ENCODE results near the gene KLF11.
A peak's percentile ranks its signal among the peaks of the same experiment; 100 is the strongest.
"Not testable (repeated sequence)": the region's sequence is repeated elsewhere in the genome, so short reads cannot be mapped to it uniquely, and the experiment has no call there.

The KLF11 gene

GRCh38 chr2:10015376-10015989 lies 27.9 kb upstream of the KLF11 start:
- H3K4me3 Mint-ChIP-seq, H3K27ac Mint-ChIP-seq, H3K4me1 Mint-ChIP-seq, H3K36me3 Mint-ChIP-seq, H3K9me3 Mint-ChIP-seq, H3K27me3 Mint-ChIP-seq: not testable (repeated sequence)

GRCh38 chr2:10016001-10016801 lies 27.1 kb upstream of the KLF11 start:
- H3K27ac Mint-ChIP-seq, result no peak overlapping the region
- H3K4me1 Mint-ChIP-seq, result no peaks in the 10 kb centered on the region

GRCh38 chr2:10016802-10017258 lies 26.5 kb upstream of the KLF11 start:
- Mint-ChIP-seq H3K27me3 (peaks cover 3% of the 10 kb centered on the region), H3K4me3 (no peak overlapping the region), H3K4me1 (no peaks in the 10 kb centered on the region), H3K27ac (no peak overlapping the region), H3K36me3 (peaks cover 4% of the 10 kb centered on the region), H3K9me3 (no peaks in the 10 kb centered on the region)

More at GRCh38 chr2:10016001-10016801, 27.1 kb upstream of the KLF11 start:
- Mint-ChIP-seq H3K4me3 (no peak overlapping the region), H3K27me3 (peaks cover 3% of the 10 kb centered on the region), H3K9me3 (no peaks in the 10 kb centered on the region), H3K36me3 (peaks cover 4% of the 10 kb centered on the region)

GRCh38 chr2:10017313-10017941 lies 25.9 kb upstream of the KLF11 start:
- Mint-ChIP-seq H3K4me1 (no peaks in the 10 kb centered on the region), H3K4me3 (no peak overlapping the region)

DNA sequence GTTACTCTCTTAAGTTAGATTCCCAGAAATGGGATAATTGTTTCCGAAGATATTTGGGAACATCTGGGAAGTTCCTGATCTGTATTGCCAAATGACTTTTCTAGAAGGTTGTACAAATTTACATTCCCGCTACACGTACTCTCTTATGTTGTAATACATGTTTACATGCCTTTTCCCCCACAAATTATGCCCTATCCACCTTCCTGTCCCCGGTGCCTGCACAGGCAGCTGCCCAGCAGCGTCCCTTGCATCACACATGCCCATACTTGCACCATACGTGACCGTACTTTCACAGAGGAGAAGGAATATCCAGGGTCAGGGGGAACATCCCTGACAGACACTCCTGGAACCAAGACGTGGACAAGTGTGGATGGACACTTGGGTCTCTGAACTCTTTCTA lies 24.2 kb upstream of the KLF11 start:
- no peak overlapping the region for H3K4me3 Mint-ChIP-seq
- peaks cover 3% of the 10 kb centered on the region for H3K27me3 Mint-ChIP-seq
- H3K36me3 Mint-ChIP-seq, result peaks cover 4% of the 10 kb centered on the region
- no peaks in the 10 kb centered on the region for H3K4me1 Mint-ChIP-seq
- H3K9me3 Mint-ChIP-seq, result no peaks in the 10 kb centered on the region
- no peak overlapping the region for H3K27ac Mint-ChIP-seq

More at GRCh38 chr2:10017313-10017941, 25.9 kb upstream of the KLF11 start:
- Mint-ChIP-seq H3K36me3 (peaks cover 4% of the 10 kb centered on the region), H3K9me3 (no peaks in the 10 kb centered on the region), H3K27ac (no peak overlapping the region), H3K27me3 (peaks cover 3% of the 10 kb centered on the region)

DNA sequence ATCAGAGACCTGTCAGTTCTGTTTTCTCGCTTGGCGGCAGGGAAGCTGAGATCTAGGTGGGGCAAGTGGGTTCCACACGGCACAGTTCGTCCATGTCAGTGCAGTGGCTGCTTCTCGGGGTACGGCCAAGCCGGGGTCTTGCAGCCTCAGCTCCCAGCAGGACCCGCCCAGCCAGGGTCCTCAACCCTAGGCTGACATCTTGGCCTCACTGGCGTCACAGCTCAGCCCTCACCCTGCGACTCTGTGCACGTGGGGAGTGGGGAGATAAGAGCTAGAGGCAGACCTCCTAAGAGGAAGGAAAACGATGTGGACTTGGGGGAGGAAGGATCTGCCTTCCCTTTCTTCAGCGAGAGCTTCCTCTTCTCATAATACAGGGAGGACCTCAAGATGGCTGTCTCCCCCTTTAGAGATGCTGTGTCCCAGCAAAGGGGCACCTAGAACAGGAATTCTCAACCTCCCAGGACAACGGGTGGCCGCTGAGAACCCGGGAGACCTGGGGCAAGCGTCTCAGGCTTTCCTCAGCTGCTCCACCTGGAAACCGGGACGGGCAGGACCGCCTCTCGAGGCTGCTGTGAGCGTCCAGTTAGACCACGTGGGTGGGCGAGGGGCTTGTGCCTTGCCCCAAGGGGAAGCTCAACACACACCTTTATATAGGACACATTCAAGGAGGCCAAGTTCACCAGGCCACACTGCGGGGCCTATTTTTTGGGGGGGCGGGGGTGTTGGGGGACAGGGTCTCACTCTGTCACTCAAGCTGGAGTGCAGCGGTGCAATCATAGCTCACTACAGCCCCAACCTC lies 23.5 kb upstream of the KLF11 start:
- H3K4me1 Mint-ChIP-seq, result no peaks in the 10 kb centered on the region
- no peak overlapping the region for H3K27ac Mint-ChIP-seq
- H3K4me3 Mint-ChIP-seq, result no peak overlapping the region

DNA sequence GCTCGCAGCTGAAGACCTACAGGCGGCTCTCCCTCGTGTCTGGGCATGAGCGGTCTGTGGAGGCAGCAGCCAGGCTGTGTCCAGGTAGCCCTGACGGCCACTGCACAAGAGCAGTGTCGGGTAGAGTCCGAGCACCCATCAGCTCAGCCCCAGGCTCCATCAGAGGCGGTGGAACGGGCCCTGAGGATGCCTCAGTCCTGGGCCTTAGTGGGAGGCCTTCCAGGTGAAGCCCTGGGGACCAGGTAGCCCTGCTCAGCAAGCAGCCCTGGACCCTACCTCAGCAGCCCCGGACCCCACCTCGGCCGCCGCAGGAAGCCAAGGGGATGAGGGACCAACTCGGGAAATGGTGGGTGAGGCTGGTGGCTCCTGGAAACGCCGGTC lies 21.3 kb upstream of the KLF11 start:
- H3K4me3 Mint-ChIP-seq, result no peak overlapping the region

More for the DNA sequence above, 23.5 kb upstream of the KLF11 start:
- Mint-ChIP-seq H3K36me3 (peaks cover 4% of the 10 kb centered on the region), H3K27me3 (peaks cover 3% of the 10 kb centered on the region), H3K9me3 (no peaks in the 10 kb centered on the region)

DNA sequence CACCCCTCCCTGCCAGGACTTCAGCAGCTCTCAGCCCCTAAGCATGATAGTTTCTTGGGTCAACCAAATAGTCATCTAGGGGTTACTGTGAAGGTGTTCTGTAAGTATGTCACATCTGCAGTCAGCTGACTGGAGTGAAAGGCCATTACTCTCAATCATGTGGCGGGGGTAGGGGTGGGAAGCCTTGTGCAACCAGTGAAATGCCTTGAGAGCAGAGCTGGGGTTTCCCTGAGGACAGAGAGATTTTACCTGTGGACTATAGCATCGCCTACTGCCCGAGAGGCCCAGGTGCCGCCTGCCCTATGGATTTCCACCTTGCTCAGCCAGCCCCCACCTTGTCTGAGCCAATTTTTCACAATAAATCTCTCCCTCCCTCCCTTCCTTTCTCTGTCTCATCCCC lies 20.9 kb upstream of the KLF11 start:
- no peak overlapping the region for H3K27ac Mint-ChIP-seq
- no peak overlapping the region for H3K4me3 Mint-ChIP-seq
- peaks cover 1% of the 10 kb centered on the region for H3K36me3 Mint-ChIP-seq
- H3K27me3 Mint-ChIP-seq, result peaks cover 3% of the 10 kb centered on the region
- peaks cover 2% of the 10 kb centered on the region for H3K4me1 Mint-ChIP-seq
- no peaks in the 10 kb centered on the region for H3K9me3 Mint-ChIP-seq

More for the DNA sequence above, 21.3 kb upstream of the KLF11 start:
- Mint-ChIP-seq H3K9me3 (no peaks in the 10 kb centered on the region), H3K27me3 (peaks cover 3% of the 10 kb centered on the region), H3K27ac (no peak overlapping the region), H3K4me1 (no peaks in the 10 kb centered on the region), H3K36me3 (peaks cover 3% of the 10 kb centered on the region)

DNA sequence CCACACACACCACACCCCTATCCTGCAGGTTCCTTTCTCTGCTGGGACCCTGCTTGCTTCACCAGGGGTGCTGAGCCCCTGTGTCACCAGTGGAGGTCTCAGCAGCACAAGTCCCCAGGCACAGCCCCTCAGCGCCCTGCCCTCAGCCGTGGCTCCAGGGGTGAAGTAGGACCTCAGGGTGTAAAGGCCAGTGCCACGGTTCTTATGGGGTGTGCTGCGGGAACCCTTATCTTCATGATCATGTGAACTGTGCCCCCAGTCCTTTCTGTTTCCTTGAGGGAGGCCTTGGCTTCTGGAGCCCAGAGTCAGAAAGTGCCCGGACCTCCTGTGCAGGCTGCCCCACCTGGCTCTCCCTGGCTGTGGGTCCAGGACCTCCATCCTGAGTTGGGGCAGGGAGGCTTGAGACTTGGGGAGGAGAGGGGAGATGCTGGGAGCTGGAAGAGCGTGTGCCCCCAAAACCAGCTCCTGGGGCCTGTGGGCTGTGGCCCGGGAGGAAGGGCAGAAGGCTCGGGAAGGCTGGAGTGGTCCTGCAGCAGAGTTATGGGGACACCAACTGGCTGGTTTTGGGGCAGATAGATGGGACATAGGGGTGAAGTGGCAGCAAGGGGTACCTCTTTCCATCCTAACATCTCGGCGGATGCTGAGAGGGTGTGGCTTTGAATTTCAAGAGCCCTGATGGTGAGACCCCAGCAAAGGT lies 20.2 kb upstream of the KLF11 start:
- Mint-ChIP-seq H3K36me3 (no peaks in the 10 kb centered on the region), H3K27ac (no peak overlapping the region), H3K4me3 (no peak overlapping the region), H3K9me3 (no peaks in the 10 kb centered on the region), H3K27me3 (peaks cover 3% of the 10 kb centered on the region), H3K4me1 (peaks cover 4% of the 10 kb centered on the region)

DNA sequence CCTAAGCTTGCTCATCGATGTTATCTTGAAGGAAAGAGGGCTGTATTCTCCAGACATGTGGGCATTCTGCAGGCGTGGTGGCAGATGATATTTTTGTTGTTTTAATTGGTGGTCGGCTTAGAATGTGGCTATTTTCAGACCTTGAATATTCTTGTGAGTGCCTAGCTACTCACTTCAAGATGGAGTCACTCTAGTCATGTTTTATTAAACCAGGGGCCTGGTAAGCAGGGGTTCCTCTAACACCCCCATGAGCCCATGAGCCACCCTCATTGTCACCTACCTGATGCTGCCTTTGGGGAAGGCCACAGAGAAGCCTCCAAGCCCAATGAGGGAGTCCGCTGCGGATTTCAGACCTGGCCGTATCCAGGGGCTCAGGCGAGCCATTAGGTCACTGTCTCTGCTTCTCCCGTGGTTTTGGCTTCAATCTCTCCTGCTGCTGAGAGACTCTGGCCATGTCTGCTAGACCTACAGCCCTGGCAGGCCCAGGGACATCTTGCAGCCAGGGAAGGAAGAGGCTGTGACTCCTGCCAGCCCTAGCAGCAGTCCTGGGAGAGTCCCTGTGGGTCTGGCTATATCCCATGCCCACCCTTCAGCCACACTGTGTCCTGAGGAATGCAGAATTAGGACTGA lies 16.3 kb upstream of the KLF11 start:
- Mint-ChIP-seq H3K9me3 (no peaks in the 10 kb centered on the region), H3K4me1 (peaks cover 23% of the 10 kb centered on the region), H3K36me3 (no peaks in the 10 kb centered on the region), H3K4me3 (no peak overlapping the region), H3K27me3 (no peaks in the 10 kb centered on the region), H3K27ac (no peak overlapping the region)

DNA sequence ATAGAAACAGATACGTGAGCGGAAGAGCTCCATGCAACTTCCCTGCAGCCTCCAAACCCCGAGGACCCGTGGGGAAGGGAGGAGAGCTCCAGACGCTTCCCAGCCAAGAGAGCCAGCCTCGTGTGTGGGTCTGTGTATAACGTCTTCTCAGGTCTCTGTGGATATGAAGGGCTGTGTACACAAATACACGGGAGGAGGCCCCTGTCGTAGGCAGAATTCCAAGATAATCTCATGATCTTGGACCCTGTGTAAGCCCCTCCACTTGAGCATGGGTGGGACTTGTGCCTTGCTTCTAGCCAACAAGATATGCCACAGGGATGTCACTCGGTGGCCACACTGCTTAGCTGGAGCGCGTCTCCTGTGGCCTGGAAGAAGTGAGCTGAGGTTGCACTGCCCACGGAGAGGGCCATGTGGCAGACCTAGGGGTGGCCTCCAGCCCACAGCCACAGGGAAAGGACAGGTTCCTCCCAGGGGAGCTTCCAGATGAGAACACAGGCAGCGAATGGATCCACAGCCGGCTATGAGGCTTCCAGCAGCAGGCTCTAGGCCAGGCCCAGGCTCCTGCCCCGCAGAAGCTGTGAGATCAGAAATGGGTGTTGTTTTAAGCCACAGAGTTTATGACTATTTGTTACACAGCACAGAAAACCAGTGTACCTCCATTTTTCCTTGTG lies 15.6 kb upstream of the KLF11 start:
- Mint-ChIP-seq H3K9me3 (no peaks in the 10 kb centered on the region), H3K27ac (no peak overlapping the region), H3K4me3 (no peak overlapping the region), H3K27me3 (no peaks in the 10 kb centered on the region), H3K36me3 (no peaks in the 10 kb centered on the region), H3K4me1 (peaks cover 23% of the 10 kb centered on the region)

GRCh38 chr2:10028407-10028987 lies 14.9 kb upstream of the KLF11 start:
- no peaks in the 10 kb centered on the region for H3K36me3 Mint-ChIP-seq
- H3K27ac Mint-ChIP-seq, result no peak overlapping the region
- peaks cover 23% of the 10 kb centered on the region for H3K4me1 Mint-ChIP-seq
- no peak overlapping the region for H3K4me3 Mint-ChIP-seq
- H3K27me3 Mint-ChIP-seq, result no peaks in the 10 kb centered on the region
- no peaks in the 10 kb centered on the region for H3K9me3 Mint-ChIP-seq

- no peak overlapping the region for H3K27ac Mint-ChIP-seq
- H3K36me3 Mint-ChIP-seq, result no peaks in the 10 kb centered on the region
- H3K4me3 Mint-ChIP-seq, result peak overlapping the region; percentile 60
- peaks cover 23% of the 10 kb centered on the region for H3K4me1 Mint-ChIP-seq
- H3K27me3 Mint-ChIP-seq, result no peaks in the 10 kb centered on the region
- H3K9me3 Mint-ChIP-seq, result no peaks in the 10 kb centered on the region
Measured at GRCh38 chr2:10028988-10029874, 14.1 kb upstream of the KLF11 start.

Measured in activated naive CD4-positive, alpha-beta T cell treated with anti-CD3 and anti-CD28 coated beads, Interleukin-2, amount 50 U/mL, for 24 hours (primary cell).